NCI-H2171 (cell line): Measurements from ENCODE around the gene PFKFB4.
"Not testable (repeated sequence)": the region's sequence is repeated elsewhere in the genome, so short reads cannot be mapped to it uniquely, and the experiment has no call there.

Experiments
- DNase-seq: peaks from one replicate; lab custom pipeline; 2025; lab: John Stamatoyannopoulos, UW

The PFKFB4 gene

DNA sequence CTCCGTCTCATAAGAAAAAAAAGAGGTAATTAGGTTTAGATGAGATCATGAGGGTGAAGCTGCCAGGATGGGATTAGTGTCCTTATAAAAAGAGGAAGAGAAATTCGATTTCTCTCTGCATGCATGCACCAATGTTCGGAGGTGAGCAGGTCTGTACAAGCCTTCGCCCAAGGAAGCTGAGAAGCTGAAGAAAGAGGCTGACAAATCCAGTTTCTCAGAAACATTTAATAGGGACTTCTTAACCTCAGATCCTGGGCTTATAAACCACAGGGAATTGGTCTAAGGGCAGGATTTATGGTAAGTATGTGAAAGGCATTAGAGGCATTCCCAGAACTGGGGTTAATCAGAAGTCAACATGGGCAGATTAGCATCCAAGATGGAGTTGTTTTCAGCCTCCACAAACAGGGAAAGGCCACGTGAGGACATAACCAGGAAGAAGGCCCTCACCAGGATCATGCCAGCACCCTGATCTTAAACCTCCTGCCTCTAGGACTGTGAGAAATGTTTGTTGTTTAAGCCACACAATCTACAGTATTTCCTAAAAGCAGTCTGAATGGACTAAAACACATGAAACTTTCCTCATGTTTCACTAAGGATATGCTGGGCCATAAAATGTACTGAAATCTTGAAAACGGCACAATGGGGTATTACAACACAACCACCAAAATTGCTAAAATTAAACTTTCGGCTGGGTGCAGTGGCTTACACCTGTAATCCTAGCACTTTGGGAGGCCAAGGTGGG lies 64.0 kb downstream of the PFKFB4 start:
- no peak for DNase-seq

DNA sequence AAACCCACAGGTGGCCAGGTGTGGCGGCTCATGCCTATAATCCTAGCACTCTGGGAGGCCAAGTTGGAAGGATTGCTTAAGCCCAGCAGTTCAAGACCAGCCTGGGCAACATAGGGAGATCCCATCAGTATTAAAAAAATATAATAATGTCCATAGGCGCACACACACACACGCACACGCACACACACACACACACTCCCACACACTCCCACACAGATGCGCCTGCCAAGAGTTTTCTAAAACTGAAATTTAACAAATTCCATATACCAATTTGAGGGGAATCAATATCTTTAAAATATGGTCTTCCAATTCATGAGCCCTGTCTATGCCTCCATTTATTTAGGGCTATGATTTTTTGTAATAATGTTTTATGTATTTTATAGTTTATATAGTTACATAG lies 69.7 kb downstream of the PFKFB4 start:
- no peak for DNase-seq

DNA sequence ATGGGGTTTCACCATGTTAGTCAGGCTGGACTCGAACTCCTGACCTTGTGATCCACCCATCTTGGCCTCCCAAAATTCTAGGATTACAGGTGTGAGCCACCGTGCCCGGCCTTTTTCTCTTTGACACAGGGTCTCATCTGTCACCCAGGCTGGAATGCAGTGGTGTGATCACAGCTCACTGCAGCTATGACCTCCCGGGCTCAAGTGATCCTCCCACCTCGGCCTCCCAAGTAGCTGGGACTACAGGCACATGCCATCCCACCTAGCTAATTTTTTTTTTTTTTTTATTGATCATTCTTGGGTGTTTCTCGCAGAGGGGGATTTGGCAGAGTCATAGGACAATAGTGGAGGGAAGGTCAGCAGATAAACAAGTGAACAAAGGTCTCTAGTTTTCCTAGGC lies 73.8 kb downstream of the PFKFB4 start:
- DNase-seq, result not testable (repeated sequence)

DNA sequence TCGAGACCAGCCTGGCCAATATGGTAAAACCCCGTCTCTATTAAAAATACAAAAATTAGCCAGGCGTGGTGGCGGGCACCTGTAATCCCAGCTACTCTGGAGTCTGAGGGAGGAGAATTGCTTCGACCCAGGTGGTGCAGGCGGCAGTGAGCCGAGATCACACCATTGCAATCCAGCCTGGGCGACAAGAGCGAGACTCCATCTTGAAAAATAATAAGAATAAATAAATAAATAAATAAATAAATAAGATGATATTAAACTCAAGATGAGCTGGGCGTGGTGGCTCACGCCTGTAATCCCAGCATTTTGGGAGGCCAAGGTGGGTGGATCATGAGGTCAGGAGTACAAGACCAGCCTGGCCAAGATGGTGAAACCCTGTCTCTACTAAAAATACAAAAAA lies 75.7 kb downstream of the PFKFB4 start:
- not testable (repeated sequence) for DNase-seq

DNA sequence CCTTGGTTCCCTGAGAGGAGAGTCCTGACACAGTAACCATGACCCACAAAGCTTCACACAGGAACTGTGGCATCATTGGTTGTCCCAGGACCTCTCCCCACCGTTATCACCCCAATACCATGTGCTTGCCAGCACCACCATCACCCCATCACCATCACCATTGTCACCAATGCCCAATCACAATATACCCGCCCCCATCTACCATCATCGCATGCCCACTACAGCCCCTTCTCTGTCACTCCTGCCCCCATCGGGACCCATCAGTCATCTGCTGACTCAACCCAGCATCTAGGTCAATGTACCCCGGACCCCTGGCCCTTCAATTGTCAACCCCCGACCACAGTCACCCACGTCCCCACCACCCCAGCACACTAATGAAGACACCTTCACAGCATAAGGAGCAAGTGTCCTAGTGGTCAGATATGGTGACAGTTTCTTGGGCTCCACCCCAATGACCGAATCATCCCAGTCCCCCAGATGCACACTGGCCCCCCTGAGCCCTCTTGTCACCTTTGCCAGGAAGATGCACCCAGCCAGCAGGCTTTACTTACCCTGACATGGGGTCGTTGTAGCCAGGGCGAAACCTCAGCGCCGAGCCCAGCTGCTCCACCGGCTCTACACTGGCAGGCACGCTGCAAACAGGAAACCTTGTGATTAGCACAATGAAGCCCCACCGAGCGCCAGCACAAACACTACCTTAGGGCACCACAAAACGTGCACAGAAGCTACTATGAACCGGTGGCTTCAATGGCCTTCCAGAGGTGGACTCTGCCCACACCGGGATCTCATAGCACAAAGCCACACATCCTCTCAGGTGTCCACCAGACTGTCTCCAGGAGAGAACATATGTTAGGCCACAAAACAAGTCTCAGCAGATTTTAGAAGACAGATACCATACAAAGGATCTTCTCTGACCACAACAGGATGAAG lies 77.7 kb downstream of the PFKFB4 start:
- DNase-seq, result no peak

DNA sequence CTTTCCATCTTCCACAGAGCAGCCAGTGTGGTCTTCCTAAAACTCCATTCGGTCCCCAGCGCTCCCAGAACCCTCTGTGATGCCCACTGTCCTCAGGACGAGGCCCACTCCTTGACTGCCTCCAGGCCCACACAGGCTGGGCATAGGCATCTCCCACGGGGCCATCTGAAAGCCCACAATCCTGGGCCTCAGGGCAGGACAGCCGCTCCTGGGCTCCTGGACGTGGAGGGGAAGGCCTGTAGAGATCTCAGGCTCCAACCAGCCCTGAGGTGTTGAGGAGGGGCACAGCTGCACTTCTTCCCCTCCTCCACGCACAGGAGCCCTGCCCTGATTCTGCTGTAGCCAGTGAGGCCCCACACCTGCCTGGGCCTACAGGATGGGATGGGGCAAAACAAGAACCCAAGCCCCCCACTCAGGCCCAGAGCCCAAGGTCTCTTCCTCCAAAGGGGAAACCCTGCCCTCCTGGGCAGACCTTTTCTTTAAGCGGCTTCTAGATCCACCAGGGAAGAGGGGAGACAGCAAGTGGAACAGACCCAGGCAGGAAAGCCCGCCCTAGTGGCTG lies 78.6 kb downstream of the PFKFB4 start:
- DNase-seq, result no peak

DNA sequence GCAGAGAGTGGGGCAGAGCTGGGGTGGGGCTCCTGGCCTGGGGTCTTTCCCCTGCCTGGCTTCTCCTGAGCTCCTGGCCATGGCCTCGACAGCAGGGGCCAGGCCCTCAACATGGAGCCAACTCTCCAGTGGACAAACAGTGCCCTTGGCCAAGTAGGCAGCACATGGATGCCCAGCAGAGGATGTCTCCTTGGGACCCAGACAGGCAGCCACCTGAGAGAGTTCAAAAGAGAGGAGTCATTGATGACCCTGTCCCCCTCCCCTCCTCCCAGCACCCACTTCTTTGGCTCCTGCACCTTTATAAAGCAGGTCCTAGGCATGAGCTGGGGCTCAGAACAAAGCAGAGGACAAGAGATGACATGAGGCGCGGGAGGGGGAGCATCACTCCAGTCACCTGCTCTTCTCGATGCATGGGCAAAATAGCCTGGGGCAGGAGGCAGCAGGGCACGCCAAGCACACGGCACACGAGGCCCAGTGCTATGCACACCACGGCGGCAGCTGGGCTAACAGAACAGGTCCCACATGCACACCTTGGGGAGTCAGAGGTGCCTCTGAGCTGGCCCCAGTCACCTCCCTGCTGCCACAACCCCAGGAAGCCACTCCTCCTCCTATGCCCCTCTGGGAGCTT lies 80.1 kb downstream of the PFKFB4 start:
- DNase-seq, result no peak

DNA sequence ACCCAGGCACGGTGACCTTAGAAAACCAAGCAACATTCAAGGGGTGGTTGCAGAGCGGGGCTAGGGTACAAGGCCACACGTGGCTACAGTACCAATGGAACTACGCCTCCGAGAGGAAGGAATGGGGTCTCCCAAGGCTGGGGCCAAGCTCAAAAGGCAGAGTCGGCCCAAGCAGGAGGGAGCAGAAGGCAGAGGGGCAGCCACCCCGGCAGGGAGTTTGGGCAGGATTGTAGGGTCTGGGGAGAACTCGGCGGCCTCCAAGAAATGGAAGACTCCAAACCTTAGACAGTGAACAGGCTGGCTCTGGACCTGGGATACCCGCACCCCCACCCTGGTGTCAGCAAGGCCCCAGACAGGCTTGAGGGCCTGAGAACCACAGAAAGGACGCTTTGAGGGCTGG lies 81.4 kb downstream of the PFKFB4 start:
- DNase-seq, result no peak

DNA sequence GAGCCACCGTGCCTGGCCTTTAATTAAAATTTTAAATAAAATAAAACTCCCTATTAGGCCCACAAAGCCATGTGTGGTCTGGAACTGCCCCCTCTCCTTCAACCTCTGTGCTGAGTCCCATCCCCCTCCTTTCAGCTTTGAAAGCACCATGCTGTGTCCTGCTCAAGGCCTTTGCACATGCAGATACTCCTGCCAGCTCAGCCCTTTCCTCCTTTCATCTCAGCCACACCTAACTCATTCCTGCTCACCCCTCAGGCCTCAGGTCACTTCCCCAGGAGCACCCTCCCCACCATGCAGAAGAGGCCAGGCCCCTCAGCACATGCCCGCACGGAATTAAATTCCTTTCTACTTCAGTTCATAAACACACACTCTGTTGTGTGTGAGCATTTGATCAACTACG lies 82.0 kb downstream of the PFKFB4 start:
- DNase-seq, result no peak

DNA sequence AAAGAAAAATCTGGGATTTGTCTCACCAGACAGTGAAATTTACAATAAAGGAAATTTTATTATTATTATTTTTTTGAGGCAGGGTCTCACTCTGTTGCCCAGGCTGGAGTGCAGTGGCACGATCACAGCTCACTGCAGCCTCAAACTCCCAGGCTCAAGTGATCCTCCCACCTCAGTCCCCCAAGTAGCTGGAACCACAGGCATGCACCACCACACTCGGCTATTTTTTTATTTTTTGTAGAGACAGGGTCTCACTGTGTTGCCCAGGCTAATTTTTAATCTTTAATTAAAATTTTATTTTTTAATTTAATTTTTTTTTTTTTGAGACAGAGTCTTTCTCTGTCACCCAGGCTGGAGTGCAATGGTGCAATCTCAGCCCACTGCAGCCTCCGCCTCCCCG lies 82.6 kb downstream of the PFKFB4 start:
- DNase-seq, result not testable (repeated sequence)

DNA sequence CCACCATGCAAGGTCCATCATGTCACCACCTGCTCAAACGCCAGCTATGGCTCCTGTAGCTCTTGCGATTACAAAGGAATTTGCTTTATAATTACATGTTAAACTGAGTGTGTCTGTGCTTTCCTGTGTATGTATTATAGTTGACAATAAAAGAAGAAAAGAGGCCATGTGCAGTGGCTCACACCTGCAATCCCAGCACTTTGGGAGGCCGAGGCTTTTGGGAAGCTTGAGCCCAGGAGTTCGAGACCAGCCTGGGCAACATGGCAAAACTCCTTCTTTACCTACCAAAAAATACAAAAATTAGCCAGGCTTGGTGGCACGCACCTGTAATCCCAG lies 83.0 kb downstream of the PFKFB4 start:
- DNase-seq, result no peak

DNA sequence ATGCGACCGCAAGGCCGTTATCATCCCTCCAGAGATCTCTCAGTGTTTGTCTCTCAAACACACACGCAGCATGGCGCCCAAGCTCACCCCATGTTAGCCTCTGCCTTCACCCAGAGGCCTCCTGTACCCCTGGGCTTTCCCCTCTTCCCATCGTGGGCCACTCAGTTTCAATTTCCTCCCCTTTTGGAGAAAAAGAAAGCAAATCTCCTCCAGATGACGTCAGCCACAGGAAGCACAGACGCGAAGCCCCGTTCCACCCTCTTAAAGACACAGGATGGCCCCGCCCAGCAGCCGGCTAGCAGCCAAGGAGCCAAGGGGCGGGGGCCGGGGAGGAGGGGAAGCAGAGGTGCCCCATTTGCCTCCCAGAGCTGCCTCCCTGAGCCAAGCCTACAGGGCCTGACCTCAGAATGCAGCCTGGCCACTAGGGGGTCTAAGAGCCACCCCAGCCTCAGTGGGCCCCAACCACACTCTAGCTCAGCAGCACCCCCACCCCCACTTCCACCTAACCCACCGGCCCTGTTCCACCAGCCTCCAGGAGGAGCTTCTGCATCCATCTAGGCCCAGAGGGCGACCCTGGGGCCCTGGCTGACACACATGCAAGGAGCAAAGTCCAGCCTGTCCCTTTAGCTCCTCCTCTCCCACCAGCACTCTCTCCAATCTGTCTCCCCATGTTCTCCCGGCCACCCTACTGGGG lies 83.5 kb downstream of the PFKFB4 start:
- DNase-seq, result peak; percentile 71

DNA sequence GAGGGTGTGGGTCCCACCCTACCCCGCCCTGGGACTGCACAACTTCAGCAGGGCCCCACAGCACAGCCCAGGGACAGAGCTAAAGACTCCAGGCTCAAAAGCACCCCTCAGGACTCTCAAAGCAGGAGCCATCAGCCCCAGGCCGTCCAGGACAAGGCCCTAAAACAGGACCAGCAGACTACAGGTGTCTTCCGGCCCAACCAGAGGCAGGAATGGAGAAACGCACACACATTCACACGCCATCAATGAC lies 84.0 kb downstream of the PFKFB4 start:
- DNase-seq, result no peak

DNA sequence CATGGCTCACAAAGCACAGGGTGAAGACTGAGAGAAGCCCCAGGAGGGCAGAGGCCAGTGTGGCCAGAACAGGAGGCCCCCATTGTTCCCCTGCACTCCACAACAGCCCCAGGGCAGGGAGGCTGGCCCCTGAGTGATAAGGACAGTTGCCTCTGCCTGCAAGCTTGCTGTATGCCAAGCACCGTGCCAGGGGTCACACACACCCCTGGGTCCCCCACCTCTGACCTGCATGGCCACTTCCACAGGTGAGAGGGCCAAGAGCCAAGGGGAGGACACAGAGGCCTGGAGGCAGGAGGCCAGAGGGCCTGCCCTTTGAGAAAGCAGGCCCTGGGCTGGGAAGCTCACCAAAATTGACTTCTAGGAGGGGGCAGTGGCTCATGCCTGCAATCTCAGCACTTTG lies 86.3 kb downstream of the PFKFB4 start:
- no peak for DNase-seq

DNA sequence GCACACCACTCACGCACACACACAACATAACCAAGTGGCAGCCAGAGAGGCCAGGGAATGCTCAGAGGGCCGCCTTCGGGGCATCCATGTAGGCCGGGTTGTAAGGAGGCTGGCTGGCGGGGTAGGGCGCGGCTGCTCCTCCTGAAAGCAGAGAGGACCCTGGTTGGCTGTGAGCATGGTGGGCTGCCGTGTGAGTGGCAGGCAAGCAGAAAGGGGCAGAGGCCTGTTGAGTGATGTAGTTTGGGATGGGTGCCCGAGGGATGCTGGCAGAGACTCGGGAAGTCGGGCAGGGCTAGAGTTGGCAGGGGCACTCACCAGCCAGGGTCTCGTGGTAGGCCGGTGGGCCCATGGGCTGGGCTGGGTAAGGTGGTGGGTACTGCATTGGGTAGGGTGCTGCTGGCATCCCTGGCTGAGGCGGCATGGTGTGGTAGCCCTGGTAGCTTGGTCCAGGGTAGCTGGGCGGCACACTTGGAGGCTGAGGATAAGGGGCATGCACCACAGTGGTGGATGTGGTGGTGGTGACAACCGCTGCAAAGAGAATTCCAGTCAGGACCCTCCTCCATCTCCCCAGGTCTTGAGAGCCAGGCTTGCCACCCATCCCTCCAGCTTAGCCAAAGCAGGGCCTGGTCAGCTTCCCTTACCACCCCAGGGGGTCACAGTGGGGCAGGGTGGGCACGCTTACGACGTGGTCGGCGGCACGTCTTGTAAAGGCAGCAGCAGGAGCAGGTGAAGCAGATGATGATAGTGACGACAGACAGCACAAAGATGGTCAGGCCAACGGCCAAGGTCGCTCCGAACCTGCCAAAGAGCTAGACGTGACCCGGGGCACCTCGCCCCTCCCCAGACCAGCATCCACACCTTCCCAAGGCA lies 87.3 kb downstream of the PFKFB4 start:
- DNase-seq, result no peak

DNA sequence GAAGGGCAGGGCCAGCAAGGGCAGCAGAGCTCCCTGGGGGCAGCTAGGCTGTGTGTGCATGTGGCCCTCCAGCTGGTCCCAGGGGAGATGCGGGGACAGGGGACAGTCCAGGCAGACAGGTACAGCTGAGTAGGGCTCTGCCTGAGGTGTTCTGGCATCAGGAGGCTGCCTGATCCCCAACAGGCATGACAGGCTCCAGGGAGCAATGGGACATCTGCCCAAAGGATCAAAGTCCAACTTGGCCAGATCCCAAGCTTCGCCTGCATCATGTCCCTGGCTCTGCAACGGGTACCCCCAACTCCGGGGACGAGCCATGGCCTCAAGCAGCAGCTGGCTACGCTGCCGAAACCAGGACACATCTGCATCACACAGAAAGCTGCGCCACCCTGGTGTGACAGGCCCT lies 88.3 kb downstream of the PFKFB4 start:
- DNase-seq, result no peak
